ENCODE data around the gene METAP2. TPM values are rescaled to one million over a fixed set of nuclear protein-coding genes. Genes with fewer than 3 reads are reported as not detected.

Gene METAP2
- total and polyA plus RNA-seq, 2 experiments from 2014 or later: 111 to 159 TPM

DNA sequence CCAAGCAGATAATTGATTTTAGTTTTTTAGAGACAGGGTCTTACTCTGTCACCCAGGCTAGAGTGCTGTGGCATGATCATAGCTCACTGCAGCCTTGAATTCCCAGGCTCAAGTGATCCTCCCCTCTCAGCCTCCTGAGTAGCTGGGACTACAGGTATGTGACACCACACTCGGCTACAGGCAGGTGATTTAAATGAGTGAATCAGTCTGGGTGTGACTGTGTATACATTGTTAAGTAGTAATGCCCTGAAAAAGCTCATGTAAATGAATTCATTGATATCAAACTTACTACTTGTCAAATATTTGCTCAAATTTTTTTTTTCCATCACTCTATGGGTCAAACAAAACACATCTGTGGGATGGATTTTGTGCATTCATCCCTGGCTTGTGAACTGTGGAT lies 83.7 kb downstream of the METAP2 start (continued):
- TF ChIP-seq, protein P1, sequence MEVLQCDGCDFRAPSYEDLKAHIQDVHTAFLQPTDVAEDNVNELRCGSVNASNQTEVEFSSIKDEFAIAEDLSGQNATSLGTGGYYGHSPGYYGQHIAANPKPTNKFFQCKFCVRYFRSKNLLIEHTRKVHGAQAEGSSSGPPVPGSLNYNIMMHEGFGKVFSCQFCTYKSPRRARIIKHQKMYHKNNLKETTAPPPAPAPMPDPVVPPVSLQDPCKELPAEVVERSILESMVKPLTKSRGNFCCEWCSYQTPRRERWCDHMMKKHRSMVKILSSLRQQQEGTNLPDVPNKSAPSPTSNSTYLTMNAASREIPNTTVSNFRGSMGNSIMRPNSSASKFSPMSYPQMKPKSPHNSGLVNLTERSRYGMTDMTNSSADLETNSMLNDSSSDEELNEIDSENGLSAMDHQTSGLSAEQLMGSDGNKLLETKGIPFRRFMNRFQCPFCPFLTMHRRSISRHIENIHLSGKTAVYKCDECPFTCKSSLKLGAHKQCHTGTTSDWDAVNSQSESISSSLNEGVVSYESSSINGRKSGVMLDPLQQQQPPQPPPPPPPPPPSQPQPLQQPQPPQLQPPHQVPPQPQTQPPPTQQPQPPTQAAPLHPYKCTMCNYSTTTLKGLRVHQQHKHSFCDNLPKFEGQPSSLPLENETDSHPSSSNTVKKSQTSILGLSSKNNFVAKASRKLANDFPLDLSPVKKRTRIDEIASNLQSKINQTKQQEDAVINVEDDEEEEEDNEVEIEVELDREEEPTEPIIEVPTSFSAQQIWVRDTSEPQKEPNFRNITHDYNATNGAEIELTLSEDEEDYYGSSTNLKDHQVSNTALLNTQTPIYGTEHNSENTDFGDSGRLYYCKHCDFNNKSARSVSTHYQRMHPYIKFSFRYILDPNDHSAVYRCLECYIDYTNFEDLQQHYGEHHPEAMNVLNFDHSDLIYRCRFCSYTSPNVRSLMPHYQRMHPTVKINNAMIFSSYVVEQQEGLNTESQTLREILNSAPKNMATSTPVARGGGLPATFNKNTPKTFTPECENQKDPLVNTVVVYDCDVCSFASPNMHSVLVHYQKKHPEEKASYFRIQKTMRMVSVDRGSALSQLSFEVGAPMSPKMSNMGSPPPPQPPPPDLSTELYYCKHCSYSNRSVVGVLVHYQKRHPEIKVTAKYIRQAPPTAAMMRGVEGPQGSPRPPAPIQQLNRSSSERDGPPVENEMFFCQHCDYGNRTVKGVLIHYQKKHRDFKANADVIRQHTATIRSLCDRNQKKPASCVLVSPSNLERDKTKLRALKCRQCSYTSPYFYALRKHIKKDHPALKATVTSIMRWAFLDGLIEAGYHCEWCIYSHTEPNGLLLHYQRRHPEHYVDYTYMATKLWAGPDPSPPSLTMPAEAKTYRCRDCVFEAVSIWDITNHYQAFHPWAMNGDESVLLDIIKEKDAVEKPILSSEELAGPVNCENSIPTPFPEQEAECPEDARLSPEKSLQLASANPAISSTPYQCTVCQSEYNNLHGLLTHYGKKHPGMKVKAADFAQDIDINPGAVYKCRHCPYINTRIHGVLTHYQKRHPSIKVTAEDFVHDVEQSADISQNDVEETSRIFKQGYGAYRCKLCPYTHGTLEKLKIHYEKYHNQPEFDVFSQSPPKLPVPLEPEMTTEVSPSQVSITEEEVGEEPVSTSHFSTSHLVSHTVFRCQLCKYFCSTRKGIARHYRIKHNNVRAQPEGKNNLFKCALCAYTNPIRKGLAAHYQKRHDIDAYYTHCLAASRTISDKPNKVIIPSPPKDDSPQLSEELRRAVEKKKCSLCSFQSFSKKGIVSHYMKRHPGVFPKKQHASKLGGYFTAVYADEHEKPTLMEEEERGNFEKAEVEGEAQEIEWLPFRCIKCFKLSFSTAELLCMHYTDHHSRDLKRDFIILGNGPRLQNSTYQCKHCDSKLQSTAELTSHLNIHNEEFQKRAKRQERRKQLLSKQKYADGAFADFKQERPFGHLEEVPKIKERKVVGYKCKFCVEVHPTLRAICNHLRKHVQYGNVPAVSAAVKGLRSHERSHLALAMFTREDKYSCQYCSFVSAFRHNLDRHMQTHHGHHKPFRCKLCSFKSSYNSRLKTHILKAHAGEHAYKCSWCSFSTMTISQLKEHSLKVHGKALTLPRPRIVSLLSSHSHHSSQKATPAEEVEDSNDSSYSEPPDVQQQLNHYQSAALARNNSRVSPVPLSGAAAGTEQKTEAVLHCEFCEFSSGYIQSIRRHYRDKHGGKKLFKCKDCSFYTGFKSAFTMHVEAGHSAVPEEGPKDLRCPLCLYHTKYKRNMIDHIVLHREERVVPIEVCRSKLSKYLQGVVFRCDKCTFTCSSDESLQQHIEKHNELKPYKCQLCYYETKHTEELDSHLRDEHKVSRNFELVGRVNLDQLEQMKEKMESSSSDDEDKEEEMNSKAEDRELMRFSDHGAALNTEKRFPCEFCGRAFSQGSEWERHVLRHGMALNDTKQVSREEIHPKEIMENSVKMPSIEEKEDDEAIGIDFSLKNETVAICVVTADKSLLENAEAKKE (CRISPR knock-in tag; IDR thresholded peaks at IDR 0.05): no peak
- no peak for TF ChIP-seq POLR2AphosphoS5 (IDR thresholded peaks at IDR 0.05; ENCODE audit: low read depth)
- no peak for TF ChIP-seq EZH2phosphoT487 (IDR thresholded peaks at IDR 0.05; ENCODE audit: unreplicated experiment)

Small RNA genes lying within 50 kb of the gene (small RNA-seq; reads per million reads assigned to genes)
- not detected for gene RNU6-735P (ENCODE audit: low replicate concordance)

Other genes starting within 250 kb of the METAP2 start
- gene USP44, start 77.3 kb downstream of the METAP2 start, total RNA-seq (2014; rRNA removed; shearing (Covaris generic)): 243 and 248 TPM in 2 replicates
- 193 and 235 TPM in 2 replicates for gene USP44, start 77.3 kb downstream of the METAP2 start, polyA plus RNA-seq (2016; fragmentation: Nextera tagmentation; extraction: Ambion mirVana)

All from GM23338 (cell line).